ENCODE data around the gene KCNK1.

KCNK1 gene

DNA sequence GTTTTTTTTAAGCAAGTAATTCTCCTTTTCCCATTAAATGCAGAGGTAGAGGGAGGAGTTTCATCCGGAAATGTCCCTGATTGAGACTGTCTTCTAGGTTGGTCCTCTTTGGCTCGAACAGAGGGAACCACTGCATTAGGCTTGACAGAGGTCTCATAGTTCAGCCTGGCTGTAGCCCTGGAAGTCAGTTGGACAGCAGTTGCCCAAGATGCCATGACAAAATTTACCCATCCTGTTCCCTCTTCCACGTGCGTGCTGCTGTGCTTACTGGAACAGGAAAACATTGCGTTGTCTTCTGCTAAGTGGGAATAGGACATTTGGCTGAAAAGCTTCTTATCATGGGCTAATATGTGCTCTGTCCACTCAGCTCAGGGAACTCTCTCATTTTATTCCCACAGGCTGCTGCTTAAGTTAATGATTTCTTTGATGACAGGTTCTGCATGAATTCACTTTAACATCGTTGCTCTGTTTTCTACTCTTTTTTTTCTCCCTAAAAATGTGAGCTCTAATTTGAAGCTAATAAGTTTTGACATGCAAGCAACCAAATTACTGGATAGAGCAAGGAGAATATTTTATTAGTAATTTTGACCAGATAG is 18.0 kb downstream of the KCNK1 start:
- no peak overlapping the region for H3K4me3 ChIP-seq (ENCODE audit: control insufficient read depth, low read depth, low read length)
- no peak for DNase-seq (ENCODE audit: low read depth)
- no peak for TF ChIP-seq CTCF (conservative IDR thresholded peaks at IDR 0.05; ENCODE audit: control insufficient read depth, insufficient read depth, low read depth, low read length)

DNA sequence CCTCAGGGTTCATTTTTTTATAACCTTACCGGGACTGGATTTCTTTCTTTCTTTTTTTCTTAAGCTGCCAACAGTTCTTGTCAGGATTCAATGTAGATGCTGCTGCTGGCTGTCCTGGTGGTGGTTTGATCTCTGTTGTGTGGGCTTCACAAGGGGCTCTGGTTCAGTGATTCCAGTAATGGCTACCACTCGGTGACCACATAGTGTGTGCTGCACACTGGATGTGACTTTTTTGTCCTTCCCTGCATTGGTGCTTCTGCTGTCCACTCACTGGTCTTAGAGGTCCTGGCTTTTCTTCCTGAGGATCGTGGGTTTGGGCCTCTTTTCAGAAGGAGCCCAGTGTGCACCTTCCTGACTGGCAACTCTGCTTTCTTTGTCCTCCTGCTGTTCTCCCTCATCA is 18.5 kb downstream of the KCNK1 start:
- TF ChIP-seq CTCF (conservative IDR thresholded peaks at IDR 0.05; ENCODE audit: control insufficient read depth, insufficient read depth, low read depth, low read length), result no peak
- no peak for DNase-seq (ENCODE audit: low read depth)
- no peak overlapping the region for H3K4me3 ChIP-seq (ENCODE audit: control insufficient read depth, low read depth, low read length)

- no peak overlapping the region for H3K4me3 ChIP-seq (ENCODE audit: control insufficient read depth, low read depth, low read length)
- no peak for TF ChIP-seq CTCF (conservative IDR thresholded peaks at IDR 0.05; ENCODE audit: control insufficient read depth, insufficient read depth, low read depth, low read length)
- peak; percentile 61 for DNase-seq (ENCODE audit: low read depth)
Measured at GRCh38 chr1:233635765-233636502, 22.0 kb downstream of the KCNK1 start.

DNA sequence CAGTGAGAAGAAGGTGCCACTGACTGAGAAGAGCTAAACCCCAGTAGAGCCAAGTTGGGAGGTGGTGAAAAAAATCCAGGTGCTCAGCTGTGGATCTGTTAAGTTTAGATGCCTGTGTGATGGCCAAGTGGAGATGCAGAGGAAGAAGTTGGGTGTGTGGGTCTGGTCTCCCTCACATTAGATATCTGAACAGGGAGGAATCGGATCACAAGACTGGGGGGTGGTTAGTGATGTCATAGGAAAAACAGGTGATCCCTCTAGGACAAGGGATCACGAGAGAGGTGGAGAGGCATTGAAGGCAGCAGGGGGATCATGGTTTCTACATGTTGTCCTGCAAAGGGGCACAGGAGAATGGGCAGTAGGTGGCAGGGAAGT is 22.6 kb downstream of the KCNK1 start:
- no peak overlapping the region for H3K4me3 ChIP-seq (ENCODE audit: control insufficient read depth, low read depth, low read length)
- no peak for DNase-seq (ENCODE audit: low read depth)
- TF ChIP-seq CTCF (conservative IDR thresholded peaks at IDR 0.05; ENCODE audit: control insufficient read depth, insufficient read depth, low read depth, low read length), result no peak

- TF ChIP-seq CTCF (conservative IDR thresholded peaks at IDR 0.05; ENCODE audit: control insufficient read depth, insufficient read depth, low read depth, low read length), result no peak
- peak; percentile 20 for DNase-seq (ENCODE audit: low read depth)
- no peak overlapping the region for H3K4me3 ChIP-seq (ENCODE audit: control insufficient read depth, low read depth, low read length)
Measured at GRCh38 chr1:233638513-233638912, 24.6 kb downstream of the KCNK1 start.

- TF ChIP-seq CTCF (conservative IDR thresholded peaks at IDR 0.05; ENCODE audit: control insufficient read depth, insufficient read depth, low read depth, low read length), result no peak
- no peak overlapping the region for H3K4me3 ChIP-seq (ENCODE audit: control insufficient read depth, low read depth, low read length)
- peak; percentile 70 for DNase-seq (ENCODE audit: low read depth)
Measured at GRCh38 chr1:233639611-233640010, 25.7 kb downstream of the KCNK1 start.

All from fibroblast of mammary gland (primary cell).